H1 (cell line): ENCODE data around the gene FOXL2NB. TPM values are rescaled to one million over a fixed set of nuclear protein-coding genes. Genes with fewer than 3 reads are reported as not detected.

Experiments
- RNF2 ChIP-seq: fragments of 200-900, 300-1000 bp; sonication (generic); IDR thresholded peaks from 2 replicates; pipeline ENCODE4 v1.7.1; 2016; ENCODE audit warnings: borderline replicate concordance, low read depth, mild to moderate bottlenecking, antibody characterized with exemption, low read length; ENCODE audit not compliant: poor library complexity, severe bottlenecking; ENCODE audit errors: missing control alignments
- TAF1 ChIP-seq: IDR thresholded peaks from 2 replicates; pipeline ENCODE4 v1.6.1; 2011; ENCODE audit warnings: mild to moderate bottlenecking, low read depth, low read length
- polyA plus RNA-seq, 7 experiments: library from polyadenylated mRNA; depleted of rRNA in 3 of 7; stranded (reverse) in 5 of 7; unstranded in 2 of 7; fragments of >200 nt in 5 of 7; fragments of 200-250 nt in 2 of 7; gene quantifications; 1 replicate in 5 of 7; 2 replicates in 1 of 7; 4 replicates in 1 of 7; pipeline versions ENCODE4 v1.2.1 to v1.2.3, GENCODE V29; 2011 to 2013; ENCODE audit warnings: missing spikeins in 2 of 7, mixed read lengths in 2 of 7
- total RNA-seq: library from RNA; stranded (reverse); fragmentation: NEBNext Ultra II Directional; extraction: Animal tissue kit (Norgen Biotek cat#: 25700); gene quantifications from 2 replicates; pipeline ENCODE4 v1.2.1, GENCODE V29; 2021

The FOXL2NB gene
- total and polyA plus RNA-seq, 2 of the 8 experiments (the other 6 are each of a cell fraction or from before 2014, with no cell fraction given), result 5.4 to 7.3 TPM

DNA sequence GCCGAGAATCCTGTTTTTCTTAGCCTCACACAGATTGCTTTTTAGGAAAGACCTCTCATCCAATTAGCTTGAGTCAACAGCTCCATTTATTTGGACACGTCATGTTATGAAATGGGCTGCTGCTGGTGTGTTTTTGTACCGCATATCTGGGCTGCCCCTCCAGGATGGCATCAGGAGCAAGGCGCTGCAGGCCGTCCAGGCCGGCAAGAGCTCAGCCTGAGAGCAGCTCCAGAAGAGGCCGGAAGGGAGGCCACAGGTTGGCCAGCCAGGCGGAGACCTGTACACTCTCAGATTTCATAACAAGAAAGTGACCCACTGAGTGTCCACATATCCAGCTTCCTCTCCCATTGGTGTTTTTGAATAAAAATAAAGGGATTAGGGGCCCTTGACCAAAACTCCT, 28.3 kb downstream of the FOXL2NB start (continued):
- TF ChIP-seq TAF1 (no peak), RNF2 (no peak)
